B cell (primary cell): ENCODE results near the gene TOMM22.

Source experiments
- EZH2 ChIP-seq: IDR thresholded peaks from 2 replicates; pipeline ENCODE4 v1.6.1; 2012; ENCODE audit warnings: borderline replicate concordance, low read depth, mild to moderate bottlenecking, moderate library complexity, low read length; ENCODE audit not compliant: insufficient read depth, poor library complexity, severe bottlenecking
- TF ChIP-seq, protein P1 (sequence below): fragments of 200-600 bp; IDR thresholded peaks from one replicate; pipeline ENCODE4 v1.8.0; 2022; ENCODE audit warnings: antibody characterized with exemption, mild to moderate bottlenecking

DNA sequence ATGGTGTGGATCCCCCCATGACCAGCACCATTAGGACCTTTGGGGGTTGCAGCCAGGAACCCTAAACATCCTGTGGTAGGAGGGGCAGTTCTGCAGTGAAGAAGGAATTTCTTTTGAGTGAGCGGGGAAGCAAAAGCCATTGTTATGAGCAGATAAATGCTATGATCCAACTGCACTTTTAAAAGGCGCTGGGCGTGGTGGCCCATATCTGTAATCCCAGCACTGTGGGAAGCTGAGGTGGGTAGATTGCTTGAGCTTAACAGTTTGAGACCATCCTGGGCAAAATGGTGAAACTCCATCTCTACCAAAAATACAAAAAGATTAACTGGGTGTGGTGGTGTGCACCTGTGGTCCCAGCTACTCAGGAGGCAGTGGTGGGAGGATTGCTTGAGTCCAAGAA, 5.9 kb upstream of the TOMM22 start:
- TF ChIP-seq, protein P1, sequence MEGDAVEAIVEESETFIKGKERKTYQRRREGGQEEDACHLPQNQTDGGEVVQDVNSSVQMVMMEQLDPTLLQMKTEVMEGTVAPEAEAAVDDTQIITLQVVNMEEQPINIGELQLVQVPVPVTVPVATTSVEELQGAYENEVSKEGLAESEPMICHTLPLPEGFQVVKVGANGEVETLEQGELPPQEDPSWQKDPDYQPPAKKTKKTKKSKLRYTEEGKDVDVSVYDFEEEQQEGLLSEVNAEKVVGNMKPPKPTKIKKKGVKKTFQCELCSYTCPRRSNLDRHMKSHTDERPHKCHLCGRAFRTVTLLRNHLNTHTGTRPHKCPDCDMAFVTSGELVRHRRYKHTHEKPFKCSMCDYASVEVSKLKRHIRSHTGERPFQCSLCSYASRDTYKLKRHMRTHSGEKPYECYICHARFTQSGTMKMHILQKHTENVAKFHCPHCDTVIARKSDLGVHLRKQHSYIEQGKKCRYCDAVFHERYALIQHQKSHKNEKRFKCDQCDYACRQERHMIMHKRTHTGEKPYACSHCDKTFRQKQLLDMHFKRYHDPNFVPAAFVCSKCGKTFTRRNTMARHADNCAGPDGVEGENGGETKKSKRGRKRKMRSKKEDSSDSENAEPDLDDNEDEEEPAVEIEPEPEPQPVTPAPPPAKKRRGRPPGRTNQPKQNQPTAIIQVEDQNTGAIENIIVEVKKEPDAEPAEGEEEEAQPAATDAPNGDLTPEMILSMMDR = no peak
- no peak for TF ChIP-seq EZH2
